A673 (cell line): ENCODE measurements around the gene CHRM2. TPM values are rescaled to one million over a fixed set of nuclear protein-coding genes. Genes with fewer than 3 reads are reported as not detected.

Source experiments
- BruUV-seq: library from RNA; stranded (reverse); fragments of 400-500 nt; replicated peaks from 2 replicates; lab custom pipeline; 2021; lab: Mats Ljungman, UMichigan
- CTCF ChIA-PET: fragments of 300-600 bp; sonication (Branson Sonifier 250); formaldehyde crosslinking; loops from one replicate; lab custom pipeline; 2022; ENCODE audit warnings: antibody characterized with exemption; lab: Charles Lee
- POLR2A ChIA-PET: fragments of 300-600 bp; sonication (Branson Sonifier 250); formaldehyde crosslinking; loops from one replicate; lab custom pipeline; 2022; ENCODE audit warnings: antibody characterized with exemption; ENCODE audit not compliant: low non-redundant PET; lab: Charles Lee
- DNase-seq: peaks from one replicate; pipeline ENCODE4 v3.0.0-alpha.2; 2015; ENCODE audit warnings: low spot score
- H3K27ac ChIP-seq: fragments of 200-600 bp; sonication (generic); 2 replicates; pipeline ENCODE4 v1.5.1; 2016; ENCODE audit warnings: mixed run types, low read depth, mild to moderate bottlenecking, mixed read lengths, antibody characterized with exemption, low read length; ENCODE audit not compliant: poor library complexity, severe bottlenecking
- H3K27me3 ChIP-seq: fragments of 200-600 bp; sonication (generic); replicated peaks from 2 replicates; pipeline ENCODE4 v1.6.1; 2017; ENCODE audit warnings: mixed run types, low read depth, mild to moderate bottlenecking, mixed read lengths, antibody characterized with exemption, low read length; ENCODE audit not compliant: insufficient read depth, poor library complexity
- H3K36me3 ChIP-seq: fragments of 200-600 bp; sonication (generic); 2 replicates; pipeline ENCODE4 v1.6.1; 2016; ENCODE audit warnings: mixed run types, mild to moderate bottlenecking, mixed read lengths, antibody characterized with exemption, low read length; ENCODE audit not compliant: insufficient read depth, poor library complexity, severe bottlenecking
- H3K4me1 ChIP-seq: fragments of 200-600 bp; sonication (generic); 2 replicates; pipeline ENCODE4 v1.6.1; 2017; ENCODE audit warnings: mixed run types, mild to moderate bottlenecking, mixed read lengths, antibody characterized with exemption, low read length; ENCODE audit not compliant: insufficient read depth, poor library complexity, severe bottlenecking
- H3K4me3 ChIP-seq: fragments of 200-600 bp; sonication (generic); 2 replicates; pipeline ENCODE4 v1.5.1; 2016; ENCODE audit warnings: low read depth, mixed run types, mild to moderate bottlenecking, mixed read lengths, low read length; ENCODE audit not compliant: poor library complexity, severe bottlenecking
- H3K9me3 ChIP-seq: fragments of 200-600 bp; sonication (generic); 2 replicates; pipeline ENCODE4 v1.6.1; 2016; ENCODE audit warnings: mixed run types, low read depth, mild to moderate bottlenecking, mixed read lengths, antibody characterized with exemption, low read length; ENCODE audit not compliant: poor library complexity, severe bottlenecking
- CTCF ChIP-seq: fragments of 300-800, 200-600 bp; sonication (generic); conservative IDR thresholded peaks from 2 replicates; pipeline ENCODE4 v1.5.1; 2017; ENCODE audit warnings: low read depth, mild to moderate bottlenecking, antibody characterized with exemption, low read length, moderate library complexity, mixed read lengths
- EZH2 ChIP-seq: fragments of 200-600 bp; sonication (generic); IDR thresholded peaks from 2 replicates; pipeline ENCODE4 v1.6.1; 2017; ENCODE audit warnings: borderline replicate concordance, low read depth, mild to moderate bottlenecking, mixed read lengths, antibody characterized with exemption, low read length; ENCODE audit not compliant: poor library complexity, severe bottlenecking
- intact Hi-C: fragments of 100-400 bp; cut with micrococcal nuclease; formaldehyde crosslinking; loops from one replicate; pipeline ENCODE4 v1.10.0; 2022; ENCODE audit not compliant: unreplicated experiment
- total RNA-seq: library from RNA; stranded (reverse); gene quantifications from 2 replicates; pipeline ENCODE4 v1.2.3, GENCODE V29; 2021

CHRM2 gene
- total RNA-seq, 1 experiment from 2014 or later = 4.6 TPM

DNA sequence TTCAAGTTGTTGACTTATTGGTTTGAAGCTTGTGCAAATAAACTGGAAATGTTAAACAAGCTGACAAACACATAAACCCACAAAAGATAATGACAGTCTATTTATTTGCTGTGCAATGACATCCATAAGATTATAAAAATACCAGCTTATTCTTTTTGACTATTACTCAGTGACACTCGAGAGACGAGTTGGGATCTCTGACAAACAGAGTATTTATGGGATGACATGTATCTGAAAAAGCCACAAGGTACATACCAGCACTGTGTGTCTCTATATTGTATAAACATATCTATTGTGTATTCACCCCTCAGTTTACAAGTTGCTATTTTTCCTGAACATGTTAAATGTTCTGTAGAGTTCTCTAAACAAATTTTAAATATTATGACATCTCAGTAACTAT lies 88.9 kb downstream of the CHRM2 start:
- BruUV-seq = no TSS peak
- no peaks in the 10 kb centered on the region for H3K36me3 ChIP-seq
- ChIA-PET CTCF (interaction anchor here (0.6 to 0.7 kb wide), 2 partner anchors 8 to 83 kb away, joined by 3 to 9 read pairs; no protein-coding TSS in a partner anchor), POLR2A (no interaction called here)
- H3K27ac ChIP-seq = no peak overlapping the region
- no peak for DNase-seq
- H3K27me3 ChIP-seq = no peaks in the 10 kb centered on the region
- peaks cover 11% of the 10 kb centered on the region for H3K4me1 ChIP-seq
- intact Hi-C loops = no loop called here
- TF ChIP-seq EZH2 (no peak), CTCF (no peak)
- H3K4me3 ChIP-seq = no peak overlapping the region
- H3K9me3 ChIP-seq = no peaks in the 10 kb centered on the region

GRCh38 chr7:136958016-136958415 lies 89.6 kb downstream of the CHRM2 start:
- peaks cover 11% of the 10 kb centered on the region for H3K4me1 ChIP-seq
- CTCF ChIA-PET = no interaction called here

DNA sequence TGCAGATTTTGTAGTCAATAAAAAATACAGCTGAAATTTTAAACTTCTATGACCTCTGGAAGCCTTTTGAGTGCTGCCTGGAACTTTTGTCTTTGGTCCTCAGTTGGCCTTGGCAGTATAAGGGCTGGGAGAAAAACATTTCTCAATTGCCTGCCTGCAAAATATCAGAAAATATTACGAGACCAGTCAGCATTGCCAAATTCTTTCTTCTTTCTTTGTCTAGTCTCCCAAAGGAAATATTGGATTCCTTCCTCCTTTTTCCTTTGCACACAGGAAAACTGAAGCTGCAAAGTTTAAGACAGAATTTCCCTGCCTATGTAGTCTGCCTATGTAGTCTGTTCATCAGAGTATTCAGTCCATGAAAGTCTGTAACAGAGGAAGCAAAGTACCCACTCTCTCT lies 95.9 kb downstream of the CHRM2 start:
- POLR2A ChIA-PET = no interaction called here
- no peaks in the 10 kb centered on the region for H3K36me3 ChIP-seq
- H3K4me3 ChIP-seq = no peak overlapping the region
- intact Hi-C loops = no loop called here
- TF ChIP-seq EZH2 (no peak), CTCF (no peak)
- CTCF ChIA-PET = no interaction called here
- H3K4me1 ChIP-seq = no peaks in the 10 kb centered on the region
- no peak for DNase-seq
- H3K9me3 ChIP-seq = no peaks in the 10 kb centered on the region
- no TSS peak for BruUV-seq
- H3K27me3 ChIP-seq = no peaks in the 10 kb centered on the region
- H3K27ac ChIP-seq = no peak overlapping the region

More at GRCh38 chr7:136958016-136958415, 89.6 kb downstream of the CHRM2 start:
- BruUV-seq = no TSS peak
- H3K9me3 ChIP-seq = no peaks in the 10 kb centered on the region
- no peaks in the 10 kb centered on the region for H3K36me3 ChIP-seq
- DNase-seq = no peak
- no peak overlapping the region for H3K4me3 ChIP-seq
- TF ChIP-seq CTCF (no peak), EZH2 (no peak)
- H3K27ac ChIP-seq = no peak overlapping the region
- intact Hi-C loops = no loop called here
- H3K27me3 ChIP-seq = no peaks in the 10 kb centered on the region
- POLR2A ChIA-PET = no interaction called here
